ENCODE data around the gene MVD.
A peak's percentile ranks its signal among the peaks of the same experiment; 100 is the strongest.

Gene MVD, protein sequence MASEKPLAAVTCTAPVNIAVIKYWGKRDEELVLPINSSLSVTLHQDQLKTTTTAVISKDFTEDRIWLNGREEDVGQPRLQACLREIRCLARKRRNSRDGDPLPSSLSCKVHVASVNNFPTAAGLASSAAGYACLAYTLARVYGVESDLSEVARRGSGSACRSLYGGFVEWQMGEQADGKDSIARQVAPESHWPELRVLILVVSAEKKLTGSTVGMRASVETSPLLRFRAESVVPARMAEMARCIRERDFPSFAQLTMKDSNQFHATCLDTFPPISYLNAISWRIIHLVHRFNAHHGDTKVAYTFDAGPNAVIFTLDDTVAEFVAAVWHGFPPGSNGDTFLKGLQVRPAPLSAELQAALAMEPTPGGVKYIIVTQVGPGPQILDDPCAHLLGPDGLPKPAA

DNA sequence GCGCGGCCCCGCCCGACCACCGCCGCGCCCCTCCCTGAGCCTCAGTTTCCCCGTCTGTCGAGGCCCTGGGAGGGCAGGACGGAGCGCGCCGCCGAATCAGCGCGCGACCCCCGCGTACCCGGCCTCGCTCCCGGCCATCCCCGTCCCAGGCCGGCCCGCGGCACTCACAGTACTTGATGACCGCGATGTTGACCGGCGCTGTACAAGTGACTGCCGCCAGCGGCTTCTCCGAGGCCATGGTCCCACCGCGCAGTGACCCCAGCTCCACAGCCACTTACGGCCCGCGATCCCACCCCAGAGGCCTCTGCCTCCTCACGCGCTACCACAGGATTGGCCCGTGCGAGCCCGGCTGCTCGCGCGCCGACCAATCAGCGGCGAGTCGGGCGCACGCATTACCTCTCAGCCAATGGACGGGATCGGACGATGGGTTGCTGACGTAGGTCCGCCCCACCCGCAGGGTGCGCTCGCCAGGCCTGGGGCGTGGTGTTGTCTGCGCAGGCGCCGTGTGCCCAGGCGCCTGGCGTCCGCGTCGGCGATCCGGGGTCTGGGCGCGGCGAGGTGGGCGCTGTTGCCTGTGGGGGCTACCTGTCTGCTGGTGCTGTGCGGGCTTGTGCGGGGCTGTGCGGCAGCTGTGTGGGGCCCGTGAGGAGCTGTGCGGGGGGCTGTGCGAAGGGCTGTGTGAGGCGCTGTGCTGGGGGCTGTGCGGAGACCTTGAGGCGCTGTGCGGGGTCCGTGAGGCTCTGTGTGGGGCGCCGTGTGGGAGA lies at the start of gene MVD:
TSS of gene MVD (minus strand) at position 249 of the 764 bp plus-strand sequence. CDS start at position 238, 11 bp downstream.
- DNase-seq: peak; percentile 97

DNA sequence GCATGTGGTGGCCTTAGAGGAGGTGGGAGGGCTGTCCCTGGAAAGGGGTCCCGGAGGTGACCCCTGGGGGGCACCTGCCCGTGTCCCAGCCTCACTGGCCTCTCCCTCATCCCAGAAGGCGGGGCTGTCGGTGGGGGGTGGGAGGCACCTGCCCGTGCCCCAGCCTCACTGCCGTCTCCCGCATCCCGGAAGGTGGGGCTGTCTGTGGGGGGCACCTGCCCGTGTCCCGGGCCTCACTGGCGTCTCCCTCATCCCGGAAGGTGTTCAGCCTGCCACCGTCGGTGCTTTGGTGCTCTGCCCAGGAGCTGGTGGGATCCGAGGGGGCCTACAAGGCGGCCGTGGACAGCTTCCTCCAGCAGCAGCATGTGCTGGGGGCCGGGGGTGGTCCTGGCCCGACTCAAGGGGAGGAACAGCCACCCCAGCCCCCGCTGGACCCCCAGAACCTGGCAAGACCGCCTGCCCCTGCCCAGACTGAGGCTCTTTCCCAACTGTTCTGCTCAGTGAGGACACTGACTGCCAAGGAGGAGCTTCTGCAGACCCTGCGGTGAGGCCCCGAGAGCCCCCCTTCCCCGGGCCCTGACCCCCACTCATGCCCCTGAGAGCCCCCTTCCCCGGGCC lies 49.6 kb upstream of the MVD start:
- DNase-seq: no peak

DNA sequence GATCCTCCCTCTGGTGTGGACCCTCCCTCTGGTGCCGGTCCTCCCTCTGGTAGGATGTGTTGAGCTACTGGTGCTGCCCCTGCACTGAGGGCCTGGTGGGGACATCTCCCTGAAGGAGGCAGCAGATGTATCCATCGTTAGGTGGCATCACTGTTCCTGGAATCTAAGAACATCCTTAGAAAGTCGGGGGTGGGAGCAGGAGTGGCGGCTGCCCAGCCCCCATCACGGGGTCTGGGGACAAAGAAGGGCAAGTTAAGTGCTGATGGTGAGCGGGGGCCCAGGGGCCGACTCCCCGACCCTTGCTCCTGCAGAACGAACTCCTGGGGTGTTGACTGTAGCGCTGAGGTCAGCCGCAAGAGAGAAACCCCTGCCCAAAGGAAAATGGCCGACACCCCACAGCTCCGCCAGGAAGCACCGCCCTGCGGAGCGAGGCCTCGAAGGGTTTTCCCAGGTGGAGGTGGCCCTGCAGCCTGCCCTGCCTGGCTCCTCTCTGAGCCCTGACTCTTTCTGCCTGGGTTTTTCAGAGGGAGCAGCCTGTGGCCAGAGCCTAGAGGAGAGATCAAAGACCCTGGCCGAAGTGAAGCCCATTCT lies 49.0 kb upstream of the MVD start:
- no peak for DNase-seq

DNA sequence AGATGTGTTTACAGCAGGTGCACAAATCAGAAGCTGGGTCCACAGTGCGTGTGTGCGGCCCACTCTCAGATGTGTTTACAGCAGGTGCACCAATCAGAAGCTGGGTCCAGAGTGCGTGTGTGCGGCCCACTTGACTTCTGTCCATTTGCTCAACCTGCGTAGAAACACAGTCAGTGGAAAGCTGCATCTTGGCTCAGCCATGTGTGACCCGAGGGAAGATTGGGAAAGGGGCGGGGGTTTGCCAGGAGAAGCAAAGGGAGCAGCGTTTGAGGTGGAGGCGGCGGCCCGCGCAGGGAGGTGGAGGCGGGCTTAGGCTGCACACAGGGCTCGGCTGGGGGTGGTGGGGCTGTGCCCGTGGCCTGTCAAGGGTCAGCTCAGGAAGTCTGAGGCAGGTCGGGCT lies 47.7 kb upstream of the MVD start:
- DNase-seq: peak; percentile 12

DNA sequence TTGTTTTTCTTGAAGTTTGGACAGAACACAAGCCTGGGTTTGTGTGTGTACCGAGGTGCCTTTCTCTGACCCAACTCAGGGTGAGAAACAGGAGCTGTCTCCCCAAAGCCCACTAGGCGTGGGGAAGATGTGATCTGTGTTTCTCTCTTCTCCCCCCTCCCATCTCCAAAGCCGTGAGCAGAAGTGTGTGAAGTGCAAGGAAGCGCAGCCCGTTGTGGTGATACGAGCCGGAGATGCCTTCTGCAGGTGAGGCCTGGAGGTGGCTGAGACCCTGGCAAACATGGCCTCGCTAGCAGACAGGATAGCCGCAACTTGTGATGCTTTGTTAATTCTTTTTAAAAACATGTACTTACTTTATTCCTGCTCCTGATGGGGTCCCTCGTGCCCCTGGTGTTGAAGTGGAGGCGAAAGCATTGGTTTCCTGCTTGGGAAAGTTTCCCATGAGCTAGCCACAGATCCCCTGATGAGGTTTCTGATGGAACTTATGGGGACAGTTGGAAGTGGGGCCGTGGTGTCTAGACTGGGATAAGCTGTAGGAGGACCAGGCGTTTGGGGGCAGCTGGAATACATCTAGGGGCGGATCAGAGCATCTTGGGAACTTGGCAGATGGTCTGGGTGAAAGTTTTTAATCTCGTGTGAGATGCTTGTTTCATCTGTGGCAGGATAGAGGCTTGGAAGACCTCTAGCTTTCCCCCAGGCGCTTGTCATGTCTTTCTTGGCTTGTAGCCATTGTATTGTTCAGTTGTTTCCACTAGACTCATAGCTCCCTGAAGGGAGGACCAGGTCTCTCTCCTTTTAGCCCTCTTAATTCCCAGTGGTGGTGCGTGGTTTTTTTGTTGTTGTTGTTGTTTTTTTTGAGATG lies 44.3 kb upstream of the MVD start:
- no peak for DNase-seq

DNA sequence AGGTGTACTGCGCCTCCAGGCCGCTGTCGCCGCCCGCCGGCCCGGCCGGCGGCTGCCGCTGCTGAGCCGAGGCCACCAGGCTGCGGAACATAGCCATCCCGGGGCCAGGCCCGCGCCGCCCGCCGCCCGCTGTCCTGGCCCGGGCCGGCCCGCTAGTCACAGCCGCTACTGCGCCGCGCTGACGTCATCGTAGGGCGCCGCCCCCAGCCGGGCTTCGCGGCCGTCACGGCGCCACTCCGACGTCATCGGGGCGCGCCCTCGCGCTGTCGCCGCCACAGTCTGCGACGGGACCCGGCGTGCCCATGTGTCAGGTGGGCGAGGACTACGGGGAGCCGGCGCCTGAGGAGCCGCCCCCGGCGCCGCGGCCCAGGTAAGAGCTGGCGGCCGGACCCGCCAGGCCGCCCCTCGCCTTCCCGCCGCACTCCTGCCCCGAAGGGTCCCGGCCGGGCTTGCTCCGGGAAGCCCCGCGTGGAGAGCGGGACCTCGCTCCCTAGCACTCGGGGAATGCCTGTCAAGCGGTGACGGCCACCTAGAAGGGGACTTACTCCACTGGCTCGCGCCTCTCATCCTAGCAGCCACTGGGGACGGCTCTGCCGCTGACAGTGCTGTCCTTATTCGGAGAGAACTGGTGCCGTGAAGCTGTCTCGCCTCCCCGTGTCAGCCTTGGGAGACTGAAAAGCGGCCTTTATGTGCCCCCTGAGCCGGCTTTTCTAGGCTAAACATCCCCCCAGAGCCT lies 43.5 kb upstream of the MVD start, which contains the start of the genes CTU2 and RNF166:
TSS of gene CTU2 (plus strand) at position 275 of the 736 bp plus-strand sequence. CDS start at position 303, 28 bp downstream.
TSS of gene RNF166 (minus strand) at position 180 of the 736 bp plus-strand sequence. CDS start at position 97, 83 bp downstream.
- peak; percentile 69 for DNase-seq

DNA sequence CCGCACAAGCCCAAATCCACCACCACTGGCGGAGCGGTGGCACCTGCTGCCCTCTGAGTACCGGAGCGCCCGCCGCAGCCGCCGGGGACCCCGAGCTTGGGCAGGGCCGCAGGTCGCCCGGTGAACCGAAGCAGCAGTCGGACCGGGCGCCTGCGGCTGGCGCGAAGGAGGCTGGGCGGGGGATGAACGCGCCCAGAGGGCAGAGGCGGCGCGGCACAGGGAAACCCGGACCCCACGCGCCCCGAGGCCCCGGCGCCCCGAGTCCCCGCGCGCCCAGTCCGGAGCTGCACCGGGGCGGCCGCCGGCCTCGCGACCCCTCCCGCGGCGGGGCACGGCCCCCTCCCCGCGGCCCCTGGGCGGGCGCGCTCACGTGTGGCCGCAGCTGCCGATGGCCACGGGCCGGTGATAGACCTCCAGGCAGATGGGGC lies 42.9 kb upstream of the MVD start:
- no peak for DNase-seq

DNA sequence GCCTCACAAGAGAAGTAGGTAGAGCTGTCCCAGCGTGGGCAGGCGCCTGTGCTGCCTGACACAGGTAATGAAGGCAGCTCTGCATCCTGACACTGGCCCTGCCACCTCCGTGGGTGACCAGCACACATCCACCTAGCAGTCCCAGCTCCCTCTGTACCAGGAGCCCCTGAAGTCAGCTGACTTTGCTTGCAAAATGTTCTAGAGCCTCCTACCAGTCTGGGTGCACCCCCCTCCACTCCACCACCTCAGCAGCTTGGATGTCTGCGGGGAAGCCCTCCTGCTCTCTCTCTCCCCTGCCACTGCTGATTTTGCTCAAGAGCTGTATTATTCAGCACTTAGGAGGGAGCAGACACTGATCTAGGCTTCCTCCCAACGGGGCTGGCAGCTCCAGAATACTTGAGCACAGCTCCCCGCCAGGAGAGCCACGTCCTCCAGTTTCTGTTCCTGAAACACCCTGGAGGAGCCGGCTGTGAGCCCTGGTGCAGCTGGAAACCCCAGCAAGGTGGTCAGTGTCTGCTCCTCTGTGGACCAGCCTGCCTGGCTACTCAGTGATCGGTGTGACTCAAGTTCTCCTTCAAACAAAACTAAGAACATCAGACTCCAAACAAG lies 42.3 kb upstream of the MVD start:
- no peak for DNase-seq

DNA sequence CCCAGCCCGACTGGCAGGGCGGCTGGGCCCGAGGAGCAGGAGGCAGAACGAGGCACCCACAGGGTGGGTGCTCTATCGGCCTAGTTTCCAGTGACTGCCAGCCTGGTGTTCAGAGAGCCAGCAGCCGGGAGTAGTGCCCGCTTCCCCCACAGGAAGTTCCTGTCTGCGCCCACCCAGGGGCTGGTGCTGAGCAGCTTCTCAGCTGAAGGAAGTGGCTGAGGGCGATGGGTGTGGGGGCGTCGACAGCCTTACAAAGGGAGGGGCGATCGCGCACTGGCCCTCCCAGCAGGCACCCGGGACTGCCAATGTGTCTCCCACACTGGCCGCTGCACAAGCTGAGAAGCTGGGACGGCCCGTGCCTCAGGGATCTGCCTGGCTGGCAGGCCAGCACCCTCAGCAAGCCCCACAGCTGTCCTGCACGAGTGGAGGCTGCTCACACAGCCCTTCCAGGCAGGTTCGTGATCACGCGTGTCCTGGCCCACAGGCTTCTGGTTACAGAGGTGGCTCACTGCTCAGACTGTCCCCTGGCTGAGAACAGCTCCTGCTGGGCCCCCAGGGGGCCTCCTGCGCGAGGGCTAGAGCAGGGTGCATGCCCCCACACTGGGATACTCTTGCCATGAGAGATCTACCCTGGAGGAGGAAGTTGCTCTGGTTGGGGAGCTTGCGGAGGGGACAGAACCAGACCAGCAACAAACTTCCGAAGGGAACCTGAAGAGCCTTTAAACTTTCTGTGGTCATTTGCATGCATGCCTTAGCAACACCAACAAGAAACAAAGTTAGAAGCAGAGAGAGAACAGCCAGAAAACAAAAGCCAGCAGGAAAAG lies 40.8 kb upstream of the MVD start:
- DNase-seq: no peak

DNA sequence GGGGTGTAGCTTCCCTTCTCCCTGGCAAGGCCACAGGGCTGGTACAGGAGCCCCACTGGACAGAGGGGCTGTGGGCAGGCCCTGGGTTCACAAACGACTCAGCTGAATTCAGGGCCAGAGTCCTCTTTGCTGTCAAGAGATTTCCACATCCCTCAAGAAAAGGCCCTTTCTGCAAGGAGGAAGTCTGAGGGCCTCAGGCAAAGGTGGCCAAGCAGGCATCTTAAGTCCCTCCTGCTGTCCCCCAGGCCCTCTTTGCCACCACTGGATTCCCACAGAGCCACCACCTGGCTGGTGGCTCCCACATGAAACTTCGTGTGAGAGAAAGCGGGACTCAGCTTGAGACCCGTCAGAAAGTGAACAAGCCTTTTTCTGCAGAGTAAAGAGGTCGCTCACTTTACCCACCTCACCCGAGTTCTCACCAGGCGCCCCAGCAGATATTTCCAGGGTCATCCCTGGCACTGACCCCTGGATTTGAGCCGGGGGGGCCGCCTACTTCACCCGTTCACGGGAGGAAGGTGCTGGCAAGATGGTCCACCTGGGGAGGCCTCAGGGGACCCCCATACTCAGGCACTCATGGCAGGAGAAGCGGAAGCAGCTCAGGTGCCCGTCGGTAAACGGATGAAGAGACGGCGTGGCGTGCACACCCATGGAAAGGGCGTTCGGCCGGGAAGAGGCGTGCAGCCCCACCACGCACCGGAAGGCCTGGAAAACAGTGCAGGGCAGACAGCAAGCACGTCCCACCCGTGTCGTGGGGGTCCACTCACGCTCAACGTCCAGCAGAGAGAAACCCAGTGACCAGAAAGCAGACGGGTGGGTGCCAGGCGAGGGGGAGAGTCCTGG lies 39.7 kb upstream of the MVD start:
- DNase-seq: no peak

DNA sequence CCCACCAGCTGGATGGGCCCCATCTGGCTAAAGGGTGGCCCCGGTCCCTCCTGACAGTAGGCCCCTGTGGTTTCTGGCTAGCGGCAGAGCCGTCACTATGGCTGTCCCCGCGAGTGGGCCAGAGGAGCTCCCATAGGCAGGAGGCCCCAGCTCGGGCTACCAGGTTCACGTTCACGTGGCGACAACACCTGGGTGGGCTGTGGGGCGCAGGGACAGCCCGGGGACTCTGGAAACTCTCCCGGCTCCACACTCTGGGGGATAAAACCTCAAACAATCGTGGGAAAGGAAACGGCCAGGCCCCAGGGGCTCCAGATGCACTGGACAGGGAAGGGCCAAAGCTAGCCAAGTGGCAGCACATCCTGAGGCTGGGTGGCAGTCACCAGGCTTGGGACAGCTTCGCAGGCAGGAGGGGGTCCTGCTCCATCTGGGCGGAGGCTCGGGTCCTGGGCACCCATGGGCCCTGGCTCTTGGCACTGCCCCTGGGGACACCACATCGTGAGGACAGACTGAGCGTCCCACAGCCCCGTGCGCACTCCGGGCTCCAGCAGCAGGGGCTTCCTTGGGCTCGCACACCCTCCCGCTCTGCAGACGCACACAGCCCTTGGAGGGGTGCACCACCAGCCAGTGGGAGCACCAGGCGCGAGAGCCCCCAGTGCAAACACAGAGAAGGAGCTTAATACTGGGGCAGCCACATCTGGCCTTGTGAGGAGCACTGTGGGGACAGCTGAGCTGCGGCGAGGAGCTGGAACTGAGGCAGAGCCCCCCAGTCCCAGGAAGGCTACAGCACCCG lies 38.9 kb upstream of the MVD start:
- DNase-seq: no peak

DNA sequence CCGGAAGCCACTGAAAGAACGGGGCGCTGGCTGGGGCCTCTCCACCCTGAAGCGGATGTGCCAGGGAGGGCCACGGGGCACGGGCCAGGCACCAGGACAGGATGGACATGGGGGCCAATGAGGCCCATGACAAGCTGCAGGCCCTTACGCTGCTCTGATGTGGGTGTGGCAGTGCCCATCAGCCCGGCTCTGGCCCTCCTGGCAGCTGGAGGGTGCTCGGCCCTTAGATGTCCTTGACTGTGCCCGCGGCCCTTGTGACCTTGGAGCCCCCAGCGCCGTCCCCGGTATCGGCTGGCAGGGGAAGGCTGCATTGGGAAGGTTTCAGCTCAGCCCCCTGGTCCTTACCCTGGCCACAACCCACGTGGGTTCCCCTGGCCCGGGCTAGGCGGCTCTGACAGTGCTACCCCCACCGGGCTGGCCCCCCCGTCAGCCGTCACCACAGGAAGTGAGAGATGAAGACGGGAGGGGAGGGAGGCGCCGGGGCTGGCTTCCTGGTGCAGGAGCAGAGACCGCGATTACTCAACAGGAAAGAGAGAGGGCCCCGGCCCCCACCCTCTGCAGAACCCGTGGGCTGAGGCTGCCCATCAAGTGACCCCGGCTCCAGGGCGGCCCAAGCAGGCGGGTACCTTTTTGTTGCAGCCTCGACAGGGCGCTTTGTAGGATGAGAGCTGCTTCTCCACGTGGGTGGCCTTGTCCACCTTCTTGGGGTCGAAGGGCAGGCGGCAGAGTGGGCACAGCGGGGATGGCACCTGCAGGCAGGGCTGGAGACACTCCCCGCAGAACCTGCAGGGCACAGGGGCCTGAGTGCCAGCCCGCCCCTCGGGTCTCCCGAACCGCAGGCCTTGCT lies 38.0 kb upstream of the MVD start:
- DNase-seq: no peak

DNA sequence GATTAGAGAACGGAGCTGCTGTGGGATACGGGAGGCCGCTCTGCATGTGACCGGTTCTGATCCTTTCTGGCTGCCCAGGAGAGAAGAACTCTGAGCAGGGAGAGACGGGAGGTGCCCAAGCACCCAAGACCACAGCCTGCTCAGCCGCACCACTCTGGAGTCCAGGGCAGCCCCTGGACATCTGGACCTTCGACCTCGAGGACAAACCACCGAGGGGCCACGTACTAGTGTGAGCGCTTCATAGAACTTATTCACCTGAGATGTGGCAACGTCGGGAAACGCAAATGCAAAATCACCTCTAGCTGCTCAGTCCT lies 37.4 kb upstream of the MVD start:
- no peak for DNase-seq

DNA sequence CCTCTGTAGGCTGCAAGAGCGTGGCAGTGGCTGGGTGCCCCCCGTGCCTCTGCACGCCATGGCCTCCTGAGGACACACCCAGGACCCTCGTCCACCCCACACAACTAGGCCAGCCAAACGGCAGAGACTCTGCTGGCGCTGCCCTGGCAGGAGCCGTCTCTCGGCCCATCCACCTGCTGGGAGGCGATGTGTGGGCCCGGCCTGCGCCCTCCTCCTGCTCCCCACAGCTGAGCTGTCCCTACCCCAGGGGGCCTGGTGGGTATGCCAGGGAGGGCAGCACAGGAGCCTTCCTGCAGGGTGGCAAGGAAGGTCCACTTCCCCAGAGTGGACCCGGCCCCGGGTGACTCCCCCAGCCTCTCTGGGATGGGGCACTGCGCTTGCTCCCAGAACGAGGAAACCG lies 36.3 kb upstream of the MVD start:
- DNase-seq: no peak

DNA sequence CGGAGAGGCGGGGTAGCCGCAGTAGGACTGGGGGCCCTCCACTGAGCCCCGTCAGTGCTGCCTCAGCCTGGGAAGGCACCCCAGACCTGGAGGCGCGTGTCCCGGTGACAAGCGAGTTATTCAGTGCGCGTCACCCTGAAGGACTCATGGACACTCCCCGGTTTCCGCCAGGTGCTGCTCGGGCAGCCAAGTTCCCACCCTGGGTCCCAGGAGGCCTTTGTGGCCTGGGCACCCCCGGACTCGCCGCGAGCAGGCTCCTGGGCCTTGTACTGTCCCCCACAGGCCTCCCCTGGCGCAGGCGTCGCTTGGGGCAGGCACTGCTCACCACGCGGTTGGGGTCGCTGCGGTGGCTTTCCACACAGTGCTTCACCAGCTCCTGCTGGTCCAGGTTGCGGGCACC lies 35.8 kb upstream of the MVD start:
- DNase-seq: no peak

DNA sequence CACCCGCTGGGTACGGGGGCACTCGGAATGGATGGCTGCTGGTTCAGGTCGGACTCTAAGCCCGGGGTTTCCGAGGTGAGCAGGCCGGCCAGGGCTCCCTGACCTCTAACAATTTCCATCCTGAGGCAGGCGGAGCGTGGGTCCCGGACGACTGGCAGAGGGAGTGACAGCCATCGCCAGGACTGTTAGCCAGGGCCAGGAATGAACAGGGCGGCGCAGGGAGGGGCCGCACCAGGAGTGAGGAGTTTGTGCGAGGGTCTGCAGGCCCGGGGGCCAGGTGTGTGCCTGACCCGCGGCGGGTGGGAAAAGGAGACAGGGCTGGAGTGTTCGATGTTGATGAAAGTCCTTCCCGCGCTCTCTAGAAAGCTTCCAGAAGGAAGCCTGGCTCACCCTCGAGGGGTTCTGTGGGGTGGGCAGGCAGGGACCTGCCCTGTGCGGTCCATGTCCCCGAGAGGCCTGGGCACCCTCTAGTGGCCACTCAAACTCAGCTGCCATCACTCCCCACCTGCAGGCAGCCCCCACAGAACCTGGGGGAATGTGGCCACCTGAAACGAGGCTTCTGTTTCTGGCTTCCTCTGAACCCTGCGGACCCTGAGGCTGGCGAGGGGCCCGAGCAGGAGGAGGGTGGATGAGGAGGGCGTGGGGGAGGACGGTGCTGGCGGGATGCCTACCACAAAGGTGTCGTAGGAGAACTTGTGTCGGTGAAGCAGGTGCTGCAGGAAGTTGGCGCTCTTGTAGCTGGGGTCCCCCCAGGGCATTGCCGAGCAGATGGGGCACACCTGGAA lies 35.1 kb upstream of the MVD start:
- no peak for DNase-seq

Data from NCI-H1092 treated with DMSO at 0.1 percent for 48 hours (cell line).